PC-3 (cell line): Measurements from ENCODE around the gene CDK5RAP2. TPM values are rescaled to one million over a fixed set of nuclear protein-coding genes. Genes with fewer than 3 reads are reported as not detected.

Experiments
- ATAC-seq: fragments of 200-7000 bp; cut with Tn5 transposase; 2 replicates; pipeline ENCODE4 v1.9.1; 2020; ENCODE audit warnings: mild to moderate bottlenecking, moderate library complexity
- BruUV-seq: library from RNA; stranded (reverse); fragments of 400-500 nt; replicated peaks from 2 replicates; lab custom pipeline; 2021; lab: Mats Ljungman, UMichigan
- CTCF ChIA-PET: fragments of 300-600 bp; sonication (Branson Sonifier 250); formaldehyde crosslinking; loops from one replicate; lab custom pipeline; 2022; ENCODE audit warnings: antibody characterized with exemption; lab: Charles Lee
- POLR2A ChIA-PET: fragments of 300-600 bp; sonication (Branson Sonifier 250); formaldehyde crosslinking; loops from one replicate; lab custom pipeline; 2022; ENCODE audit warnings: antibody characterized with exemption; ENCODE audit not compliant: unreplicated experiment; lab: Charles Lee
- DNase-seq: peaks from one replicate; pipeline ENCODE4 v3.0.0-alpha.2; 2015
- H2AFZ ChIP-seq: fragments of 300-600 bp; sonication (generic); 2 replicates; pipeline ENCODE4 v1.6.0; 2016; ENCODE audit warnings: antibody characterized with exemption, low read length
- H3F3A ChIP-seq: fragments of 300-600 bp; sonication (generic); one replicate; pipeline ENCODE4 v1.6.0; 2017; ENCODE audit warnings: antibody characterized with exemption, low read length, control low read depth, mild to moderate bottlenecking; ENCODE audit not compliant: unreplicated experiment
- H3K27ac ChIP-seq: fragments of 300-600 bp; sonication (generic); 2 replicates; pipeline ENCODE4 v1.5.1; 2016; ENCODE audit warnings: mild to moderate bottlenecking, low read length
- H3K27me3 ChIP-seq: fragments of 300-600 bp; sonication (generic); 2 replicates; pipeline ENCODE4 v1.6.1; 2016; ENCODE audit warnings: low read length, mixed read lengths
- H3K36me3 ChIP-seq: fragments of 300-600 bp; sonication (generic); 2 replicates; pipeline ENCODE4 v1.6.1; 2016; ENCODE audit warnings: low read depth, mixed run types, low read length, mixed read lengths
- H3K4me1 ChIP-seq: fragments of 300-600 bp; sonication (generic); 2 replicates; pipeline ENCODE4 v1.5.1; 2016; ENCODE audit warnings: low read length; ENCODE audit not compliant: insufficient read depth
- H3K4me2 ChIP-seq: fragments of 300-600 bp; sonication (generic); 2 replicates; pipeline ENCODE4 v1.6.0; 2016; ENCODE audit warnings: low read length
- H3K4me3 ChIP-seq: fragments of 300-600 bp; sonication (generic); 2 replicates; pipeline ENCODE4 v1.5.1; 2016; ENCODE audit warnings: mild to moderate bottlenecking, low read length, mixed read lengths
- H3K79me2 ChIP-seq: fragments of 300-600 bp; sonication (generic); 2 replicates; pipeline ENCODE4 v1.6.1; 2017; ENCODE audit warnings: low read length, mixed read lengths
- H3K9ac ChIP-seq: fragments of 300-600 bp; sonication (generic); 2 replicates; pipeline ENCODE4 v1.6.0; 2016; ENCODE audit warnings: mild to moderate bottlenecking, low read length
- H3K9me2 ChIP-seq: fragments of 300-600 bp; sonication (generic); replicated peaks from 2 replicates; pipeline ENCODE4 v1.6.1; 2016; ENCODE audit warnings: mixed run types, low read length, mixed read lengths
- H3K9me3 ChIP-seq: fragments of 300-600 bp; sonication (generic); 2 replicates; pipeline ENCODE4 v1.6.1; 2016; ENCODE audit warnings: low read length, mixed read lengths
- H4K20me1 ChIP-seq: fragments of 300-600 bp; sonication (generic); 2 replicates; pipeline ENCODE4 v1.6.1; 2016; ENCODE audit warnings: low read length, mixed read lengths
- CTCF ChIP-seq: fragments of 300-600 bp; sonication (generic); conservative IDR thresholded peaks from 2 replicates; pipeline ENCODE4 v1.5.1; 2017; ENCODE audit warnings: antibody characterized with exemption, low read depth, mild to moderate bottlenecking, low read length
- EZH2 ChIP-seq: fragments of 300-600 bp; sonication (generic); IDR thresholded peaks from one replicate; pipeline ENCODE4 v1.6.1; 2017; ENCODE audit warnings: antibody characterized with exemption, mild to moderate bottlenecking, low read length; ENCODE audit not compliant: unreplicated experiment
- EZH2phosphoT487 ChIP-seq: fragments of 300-600 bp; sonication (generic); IDR thresholded peaks from 2 replicates; pipeline ENCODE4 v1.6.1; 2018; ENCODE audit warnings: mild to moderate bottlenecking, antibody characterized with exemption, low read length, borderline replicate concordance
- intact Hi-C: fragments of 100-400 bp; cut with micrococcal nuclease; formaldehyde crosslinking; loops from 2 replicates; pipeline ENCODE4 v1.9.0; 2023
- total RNA-seq: library from RNA; depleted of rRNA; stranded (reverse); fragments of >200 nt; gene quantifications from 2 replicates; pipeline ENCODE4 v1.2.3, GENCODE V29; 2014

CDK5RAP2 gene
- total RNA-seq, 1 experiment from 2014 or later: 37.4 TPM

- TF ChIP-seq EZH2: no peak
- TF ChIP-seq CTCF: peak; percentile 62
- Histone ChIP-seq H3K4me3 (no peak overlapping the region), H3K4me2 (no peak overlapping the region), H3K9me2 (no peaks in the 10 kb centered on the region), H3F3A (no peaks in the 10 kb centered on the region), H2AFZ (no peak overlapping the region), H3K4me1 (peaks cover 11% of the 10 kb centered on the region), H3K36me3 (peaks cover 3% of the 10 kb centered on the region; the same call in 1 of the 2 replicates), H3K9ac (no peak overlapping the region), H3K27ac (no peak overlapping the region), H3K27me3 (no peaks in the 10 kb centered on the region), H4K20me1 (no peaks in the 10 kb centered on the region), H3K79me2 (no peaks in the 10 kb centered on the region), H3K9me3 (no peaks in the 10 kb centered on the region)
- intact Hi-C loops: loop anchor here (10.0 kb wide), 2 partner anchors 323 to 463 kb away; partner anchors contain the start of gene CNTRL
- ATAC-seq: peak; percentile 56; the same call in 1 of the 2 replicates
- BruUV-seq: no TSS peak
- POLR2A ChIA-PET: no interaction called here
- DNase-seq: peak; percentile 18
- CTCF ChIA-PET: no interaction called here
Measured at GRCh38 chr9:120612218-120612617, 32.3 kb upstream of the CDK5RAP2 start.

GRCh38 chr9:120611690-120612068 lies 31.7 kb upstream of the CDK5RAP2 start:
- Histone ChIP-seq H4K20me1 (no peaks in the 10 kb centered on the region), H3K9me2 (no peaks in the 10 kb centered on the region), H3K4me1 (peaks cover 11% of the 10 kb centered on the region), H3K36me3 (peaks cover 3% of the 10 kb centered on the region; the same call in 1 of the 2 replicates), H3K79me2 (no peaks in the 10 kb centered on the region), H3K4me2 (no peak overlapping the region), H3K27ac (no peak overlapping the region), H3K4me3 (no peak overlapping the region), H3K9me3 (no peaks in the 10 kb centered on the region), H3F3A (no peaks in the 10 kb centered on the region), H3K27me3 (no peaks in the 10 kb centered on the region), H3K9ac (no peak overlapping the region), H2AFZ (no peak overlapping the region)
- no peak for TF ChIP-seq EZH2phosphoT487
- BruUV-seq: no TSS peak
- CTCF ChIA-PET: interaction anchor here (0.7 kb wide), 1 partner anchor 404 kb away, joined by 11 read pairs; no protein-coding TSS in a partner anchor
- POLR2A ChIA-PET: no interaction called here
- DNase-seq: no peak
- intact Hi-C loops: loop anchor here (10.0 kb wide), 2 partner anchors 323 to 463 kb away; partner anchors contain the start of gene CNTRL
- no peak for ATAC-seq

DNA sequence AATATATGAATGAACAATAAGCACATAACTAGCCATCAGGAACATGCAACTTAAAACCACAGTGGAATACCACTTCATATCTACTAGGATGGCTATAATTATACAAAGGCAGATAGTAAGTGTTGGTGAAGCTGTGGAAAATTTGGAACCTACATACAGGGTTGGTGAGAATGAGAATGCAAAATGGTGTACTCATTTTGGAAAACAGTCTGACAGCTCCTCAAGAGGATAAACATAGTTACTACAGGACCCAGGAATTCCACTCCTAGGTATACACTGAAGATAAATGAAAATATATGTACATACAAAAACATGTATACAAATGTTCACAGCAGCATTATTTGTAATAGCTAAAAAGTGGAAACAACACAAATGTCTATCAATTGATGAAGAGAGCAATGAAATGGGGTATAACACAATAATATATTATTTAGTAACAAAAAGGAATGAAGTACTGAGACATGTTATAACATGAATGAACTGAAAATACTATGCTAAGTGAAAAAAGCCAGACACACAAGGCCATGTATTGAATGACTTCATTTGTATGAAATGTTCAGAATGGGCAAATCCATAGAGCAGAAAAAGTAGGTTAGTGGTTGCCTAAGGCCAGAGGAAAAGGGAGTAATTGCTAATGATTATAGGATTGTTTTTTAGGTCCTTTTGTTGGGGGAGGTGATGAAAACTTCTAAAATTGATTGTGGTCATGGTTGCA lies 31.2 kb upstream of the CDK5RAP2 start:
- H3K4me1 ChIP-seq: peaks cover 11% of the 10 kb centered on the region
- no peak overlapping the region for H3K4me3 ChIP-seq
- no peaks in the 10 kb centered on the region for H3K79me2 ChIP-seq
- H4K20me1 ChIP-seq: no peaks in the 10 kb centered on the region
- no peaks in the 10 kb centered on the region for H3K9me2 ChIP-seq
- H2AFZ ChIP-seq: no peak overlapping the region
- H3K27me3 ChIP-seq: no peaks in the 10 kb centered on the region
- no peak overlapping the region for H3K4me2 ChIP-seq
- H3K36me3 ChIP-seq: peaks cover 3% of the 10 kb centered on the region; the same call in 1 of the 2 replicates
- no peak for TF ChIP-seq EZH2
- no peak for TF ChIP-seq EZH2phosphoT487
- TF ChIP-seq CTCF: peak; percentile 45; the same call in 1 of the 2 replicates
- DNase-seq (peak; percentile 21), ATAC-seq (no peak)
- no peaks in the 10 kb centered on the region for H3F3A ChIP-seq
- intact Hi-C loops: loop anchor here (10.0 kb wide), 2 partner anchors 324 to 464 kb away; partner anchors contain the start of gene CNTRL
- ChIA-PET POLR2A (no interaction called here), CTCF (interaction anchor here (0.7 kb wide), 1 partner anchor 405 kb away, joined by 11 read pairs; no protein-coding TSS in a partner anchor)
- H3K9me3 ChIP-seq: no peaks in the 10 kb centered on the region
- H3K27ac ChIP-seq: no peak overlapping the region
- H3K9ac ChIP-seq: no peak overlapping the region
- no TSS peak for BruUV-seq
